ENCODE measurements around the gene ARPC1A. TPM values are rescaled to one million over a fixed set of nuclear protein-coding genes. Genes with fewer than 3 reads are reported as not detected.
"Not testable (repeated sequence)": the region's sequence is repeated elsewhere in the genome, so short reads cannot be mapped to it uniquely, and the experiment has no call there.

ARPC1A gene
- total RNA-seq, 2 donors from 2014 or later: 72.4 to 88.0 TPM

- Mint-ChIP-seq H3K9me3 (no peaks in the 10 kb centered on the region), H3K4me1 (ENCODE audit: low read depth in 2 of 2) (no peaks in the 10 kb centered on the region), H3K27ac (no peak overlapping the region), H3K27me3 (no peaks in the 10 kb centered on the region), H3K36me3 (no peaks in the 10 kb centered on the region), H3K4me3 (no peak overlapping the region)
- DNase-seq (ENCODE audit: low spot score): no peak
- ATAC-seq: no peak
Observed at GRCh38 chr7:99366646-99367045, 40.9 kb downstream of the ARPC1A start.

GRCh38 chr7:99368750-99369389 lies 43.2 kb downstream of the ARPC1A start:
- no peak for DNase-seq (ENCODE audit: low spot score)
- no peak for ATAC-seq
- Mint-ChIP-seq H3K36me3 (no peaks in the 10 kb centered on the region), H3K27me3 (no peaks in the 10 kb centered on the region), H3K9me3 (no peaks in the 10 kb centered on the region), H3K4me1 (ENCODE audit: low read depth in 2 of 2) (peaks cover 0 to 6% of the 10 kb centered on the region in 2 donors), H3K4me3 (no peak overlapping the region), H3K27ac (peak overlapping the region in 1 of 2 donors; percentile 26)

DNA sequence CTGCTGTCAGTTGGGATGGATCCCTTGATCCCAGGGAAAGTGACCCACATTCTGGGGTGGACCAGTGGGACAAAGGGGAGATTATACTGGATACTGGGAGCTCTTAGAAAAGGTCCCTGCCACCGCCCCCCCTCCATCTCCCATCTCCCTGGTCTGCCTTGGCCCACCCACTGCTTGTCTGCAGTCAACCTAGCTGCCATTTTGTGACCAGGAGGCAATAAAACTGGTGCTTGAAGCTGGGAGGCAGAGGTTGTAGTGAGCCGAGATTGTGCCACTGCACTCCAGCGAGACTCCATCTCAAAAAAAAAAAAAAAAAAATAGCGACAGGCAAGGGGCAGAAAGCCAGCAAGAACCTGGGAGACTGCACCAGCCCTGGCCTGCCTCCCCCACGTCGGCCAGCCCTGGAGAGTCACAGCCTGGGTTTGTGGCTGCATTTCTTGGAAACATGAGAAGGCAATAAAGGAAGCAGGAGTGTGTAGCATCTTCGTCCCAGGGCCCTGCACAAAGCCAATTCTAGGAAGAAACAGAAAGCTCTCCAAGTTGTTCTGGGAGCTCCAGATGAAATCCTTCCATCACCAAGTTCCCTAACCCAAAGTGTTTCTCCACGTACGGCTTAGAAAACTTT lies 44.2 kb downstream of the ARPC1A start:
- no peak overlapping the region for H3K4me3 Mint-ChIP-seq
- DNase-seq (ENCODE audit: low spot score): no peak
- no peak overlapping the region for H3K27ac Mint-ChIP-seq
- H3K36me3 Mint-ChIP-seq: no peaks in the 10 kb centered on the region
- ATAC-seq: no peak
- H3K27me3 Mint-ChIP-seq: no peaks in the 10 kb centered on the region
- H3K9me3 Mint-ChIP-seq: no peaks in the 10 kb centered on the region
- H3K4me1 Mint-ChIP-seq (ENCODE audit: low read depth in 2 of 2): peaks cover 0 to 6% of the 10 kb centered on the region in 2 donors

- Mint-ChIP-seq H3K36me3 (no peaks in the 10 kb centered on the region), H3K9me3 (no peaks in the 10 kb centered on the region), H3K4me1 (ENCODE audit: low read depth in 2 of 2) (peaks cover 0 to 6% of the 10 kb centered on the region in 2 donors), H3K27me3 (no peaks in the 10 kb centered on the region), H3K4me3 (no peak overlapping the region), H3K27ac (no peak overlapping the region)
- ATAC-seq: no peak
- DNase-seq (ENCODE audit: low spot score): no peak
Observed at GRCh38 chr7:99371376-99371920, 45.8 kb downstream of the ARPC1A start.

DNA sequence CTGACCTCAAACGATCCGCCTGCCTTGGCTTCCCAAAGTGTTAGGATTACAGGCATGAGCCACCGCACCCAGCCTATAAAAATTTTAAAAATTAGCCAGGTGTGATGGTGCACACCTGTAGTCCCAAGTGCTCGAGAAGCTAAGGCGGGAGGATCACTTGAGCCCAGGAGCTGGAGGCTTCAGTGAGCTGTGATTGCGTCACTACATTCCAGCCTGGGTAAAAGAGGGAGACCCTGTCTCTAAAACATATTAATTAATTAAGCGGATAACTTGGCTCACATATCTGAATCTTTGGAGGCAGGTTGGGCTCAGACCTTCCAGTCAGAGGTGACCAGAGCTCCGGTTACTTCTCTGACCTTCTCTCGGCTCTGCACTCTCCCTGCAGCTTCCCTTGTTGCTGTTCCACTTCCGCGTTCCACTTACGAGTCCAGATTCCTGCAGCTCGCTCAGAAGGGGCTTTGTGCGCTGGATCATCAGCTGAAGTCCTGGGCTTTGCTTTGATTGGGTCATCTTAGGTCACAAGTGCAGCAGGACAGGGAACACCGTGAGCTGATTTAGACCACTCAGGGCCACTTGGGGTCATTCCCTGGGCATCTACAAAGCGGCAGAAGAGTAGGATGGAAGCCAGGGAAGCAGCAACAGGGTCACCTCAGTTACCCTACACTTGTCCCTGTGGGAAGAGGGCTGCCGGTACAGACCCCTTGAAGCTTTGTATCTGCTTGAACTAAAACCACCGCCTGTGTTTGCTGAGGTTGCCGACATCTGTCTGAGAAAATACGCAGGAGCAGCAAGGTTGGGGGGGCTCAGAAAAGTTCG lies 46.8 kb downstream of the ARPC1A start:
- Mint-ChIP-seq H3K4me1 (ENCODE audit: low read depth in 2 of 2) (peaks cover 2 to 10% of the 10 kb centered on the region in 2 donors), H3K4me3 (peak overlapping the region; percentile 74), H3K9me3 (no peaks in the 10 kb centered on the region), H3K27me3 (no peaks in the 10 kb centered on the region), H3K27ac (peak overlapping the region; percentile 67 to 79), H3K36me3 (peaks cover 1% of the 10 kb centered on the region)
- no peak for ATAC-seq
- DNase-seq (ENCODE audit: low spot score): no peak

GRCh38 chr7:99373091-99374066 lies 47.7 kb downstream of the ARPC1A start:
- H3K9me3 Mint-ChIP-seq: no peaks in the 10 kb centered on the region
- no peaks in the 10 kb centered on the region for H3K27me3 Mint-ChIP-seq
- peaks cover 8 to 10% of the 10 kb centered on the region in 2 donors for H3K4me1 Mint-ChIP-seq (ENCODE audit: low read depth in 2 of 2)
- ATAC-seq (no peak), DNase-seq (ENCODE audit: low spot score) (no peak)
- peaks cover 5% of the 10 kb centered on the region for H3K36me3 Mint-ChIP-seq
- H3K27ac Mint-ChIP-seq: peak overlapping the region; percentile 67 to 79
- peak overlapping the region; percentile 80 for H3K4me3 Mint-ChIP-seq

DNA sequence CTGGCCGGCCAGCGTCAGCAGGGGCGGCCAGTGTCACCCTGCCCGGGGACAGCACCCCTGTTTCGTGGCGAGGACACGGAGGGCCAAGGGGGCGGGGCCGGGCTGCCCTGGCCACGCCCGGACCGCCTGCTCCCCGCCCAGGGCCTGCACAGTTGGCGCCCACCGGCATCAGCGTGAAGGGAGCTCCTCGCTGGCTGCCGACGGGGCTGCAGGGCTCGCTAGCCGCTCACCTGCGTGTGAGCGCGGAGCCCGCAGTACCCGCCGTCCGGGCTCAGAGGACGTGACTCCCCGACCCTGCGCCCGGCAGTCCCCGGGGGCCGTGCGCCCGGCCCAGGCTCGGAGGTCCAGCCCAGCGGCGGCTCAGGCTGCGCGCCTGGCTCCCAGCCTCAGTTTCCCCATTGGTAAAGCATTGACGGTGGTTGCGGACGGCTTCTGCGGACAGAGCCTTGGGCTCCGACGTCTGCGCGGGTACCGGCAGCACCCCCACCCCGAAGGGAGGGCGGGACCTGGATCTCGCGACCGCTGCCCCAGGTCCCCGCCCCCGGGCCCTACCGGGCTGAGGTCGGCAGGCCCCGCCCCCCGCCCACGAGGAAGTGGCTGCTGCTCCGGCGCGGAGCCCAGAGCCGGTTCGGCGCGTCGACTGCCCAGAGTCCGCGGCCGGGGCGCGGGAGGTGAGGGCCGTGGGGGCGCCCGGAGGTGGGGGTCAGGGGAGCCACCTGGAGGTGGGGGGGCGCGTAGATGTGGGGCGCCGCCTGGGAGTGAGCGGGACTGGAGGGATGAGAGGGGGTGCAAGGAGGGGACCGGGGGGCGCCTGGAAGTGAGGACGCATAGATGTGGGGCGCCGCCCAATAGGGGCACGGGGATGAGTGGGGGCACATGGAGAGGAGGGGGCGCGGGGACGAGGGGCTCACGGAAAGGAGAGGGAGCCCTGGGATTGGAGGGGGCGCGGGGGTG lies 48.7 kb downstream of the ARPC1A start, which contains the start of gene ARPC1B:
TSS of gene ARPC1B (plus strand) at position 620 of the 954 bp plus-strand sequence. CDS start 10,985 bp downstream, outside the sequence.
- H3K27ac Mint-ChIP-seq: peak within 1 kb of the TSS; percentile 84 to 96
- H3K4me1 Mint-ChIP-seq (ENCODE audit: low read depth in 2 of 2): peaks cover 15% of the 10 kb centered on the region in 2 donors
- H3K9me3 Mint-ChIP-seq: no peaks in the 10 kb centered on the region
- peaks cover 10% of the 10 kb centered on the region for H3K36me3 Mint-ChIP-seq
- H3K27me3 Mint-ChIP-seq: no peaks in the 10 kb centered on the region
- peak within 1 kb of the TSS; percentile 80 for H3K4me3 Mint-ChIP-seq
- DNase-seq (ENCODE audit: low spot score) (peak; percentile 90), ATAC-seq (peak; percentile 87 to 90)

DNA sequence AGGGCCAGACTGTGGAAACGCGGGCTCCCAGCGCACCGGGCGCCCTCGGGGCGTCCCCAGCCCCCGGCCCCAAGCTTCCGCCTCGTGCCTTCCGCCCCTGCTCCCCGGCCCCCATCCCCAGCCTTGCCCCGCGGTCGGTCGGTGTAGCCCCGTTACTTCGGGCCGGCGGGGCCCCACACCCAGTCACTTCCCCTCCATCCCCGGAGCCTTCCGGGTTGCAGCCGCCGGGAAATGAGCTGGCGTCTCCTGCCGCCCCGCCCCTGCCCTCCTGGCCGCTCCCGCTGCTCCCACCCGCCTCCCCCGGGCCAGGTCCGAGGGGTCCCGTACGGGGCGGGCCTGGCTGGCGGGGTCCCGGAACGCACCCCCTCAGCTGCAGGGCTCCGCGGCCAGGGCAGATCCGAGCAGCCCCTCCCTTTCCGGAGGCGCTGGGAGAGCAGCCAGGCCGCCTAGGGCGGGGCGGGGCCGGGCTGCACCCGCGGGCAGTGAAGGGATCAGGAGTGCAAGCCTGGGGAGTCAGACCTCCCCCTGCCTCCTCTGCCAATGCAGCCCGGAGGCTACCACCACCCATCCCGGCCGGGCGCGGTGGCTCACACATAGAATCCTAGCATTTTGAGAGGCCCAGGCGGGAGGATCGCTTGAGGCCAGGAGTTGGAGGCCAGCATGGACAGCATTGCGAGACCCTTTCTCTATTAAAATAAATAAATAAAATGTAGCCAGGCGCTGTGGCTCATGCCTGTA lies 49.5 kb downstream of the ARPC1A start:
- H3K36me3 Mint-ChIP-seq: peaks cover 10% of the 10 kb centered on the region
- H3K27ac Mint-ChIP-seq: peak overlapping the region; percentile 84 to 96
- ATAC-seq (peak; percentile 70 to 72), DNase-seq (ENCODE audit: low spot score) (peak; percentile 79)
- H3K9me3 Mint-ChIP-seq: no peaks in the 10 kb centered on the region
- peak overlapping the region; percentile 49 for H3K4me3 Mint-ChIP-seq
- H3K27me3 Mint-ChIP-seq: no peaks in the 10 kb centered on the region
- H3K4me1 Mint-ChIP-seq (ENCODE audit: low read depth in 2 of 2): peaks cover 22 to 24% of the 10 kb centered on the region in 2 donors

- Mint-ChIP-seq H3K4me1 (ENCODE audit: low read depth in 2 of 2) (peaks cover 38 to 41% of the 10 kb centered on the region in 2 donors), H3K27ac (peak overlapping the region; percentile 94 to 96), H3K36me3 (peaks cover 15% of the 10 kb centered on the region), H3K27me3 (no peaks in the 10 kb centered on the region), H3K4me3 (peak overlapping the region; percentile 85), H3K9me3 (no peaks in the 10 kb centered on the region)
- DNase-seq (ENCODE audit: low spot score): peak; percentile 79
- ATAC-seq: peak; percentile 25 to 54
Observed at GRCh38 chr7:99379043-99379577, 53.4 kb downstream of the ARPC1A start.

GRCh38 chr7:99379693-99380031 lies 54.0 kb downstream of the ARPC1A start:
- Mint-ChIP-seq H3K36me3 (peaks cover 15% of the 10 kb centered on the region), H3K4me1 (ENCODE audit: low read depth in 2 of 2) (peaks cover 38 to 41% of the 10 kb centered on the region in 2 donors), H3K27ac (peak overlapping the region; percentile 94 to 96), H3K4me3 (peak overlapping the region; percentile 85)
- not testable (repeated sequence) for DNase-seq (ENCODE audit: low spot score); H3K9me3 Mint-ChIP-seq; ATAC-seq; H3K27me3 Mint-ChIP-seq

GRCh38 chr7:99380032-99380822 lies 54.5 kb downstream of the ARPC1A start:
- Mint-ChIP-seq H3K4me3 (peak overlapping the region; percentile 85), H3K27ac (peak overlapping the region; percentile 94 to 96), H3K27me3 (no peaks in the 10 kb centered on the region), H3K9me3 (no peaks in the 10 kb centered on the region), H3K36me3 (peaks cover 15% of the 10 kb centered on the region), H3K4me1 (ENCODE audit: low read depth in 2 of 2) (peaks cover 38 to 41% of the 10 kb centered on the region in 2 donors)
- peak; percentile 36 to 45 for ATAC-seq
- no peak for DNase-seq (ENCODE audit: low spot score)

Measured in natural killer cell treated with Interleukin-12 subunit alpha and Interleukin-12 subunit beta and Interleukin-15 and Interleukin-18, amount 100 ng/mL, for 72 hours (primary cell).